Activated naive CD4-positive, alpha-beta T cell treated with anti-CD3 and anti-CD28 coated beads for 36 hours (primary cell): ENCODE measurements around the gene NMT1. TPM values are rescaled to one million over a fixed set of nuclear protein-coding genes. Genes with fewer than 3 reads are reported as not detected.
"Not testable (repeated sequence)": the region's sequence is repeated elsewhere in the genome, so short reads cannot be mapped to it uniquely, and the experiment has no call there.

Experiments
- CTCF ChIA-PET: fragments of 350-600 bp; sonication (Branson Sonifier 250); formaldehyde crosslinking; loops from one replicate; lab custom pipeline; 2021; ENCODE audit warnings: antibody characterized with exemption; lab: Charles Lee
- DNase-seq: peaks from one replicate; pipeline ENCODE4 v3.0.0-alpha.2; 2020
- H3K27ac Mint-ChIP-seq: one replicate; pipeline ENCODE4 v1.8.0; 2021; ENCODE audit warnings: mild to moderate bottlenecking, mixed read lengths
- H3K27me3 Mint-ChIP-seq: one replicate; pipeline ENCODE4 v1.8.0; 2021; ENCODE audit warnings: low read depth, mixed read lengths
- H3K36me3 Mint-ChIP-seq: one replicate; pipeline ENCODE4 v1.8.0; 2021; ENCODE audit warnings: low read depth, mixed read lengths
- H3K4me1 Mint-ChIP-seq: one replicate; pipeline ENCODE4 v1.8.0; 2021; ENCODE audit warnings: low read depth, mixed read lengths
- H3K4me3 Mint-ChIP-seq: one replicate; pipeline ENCODE4 v1.8.0; 2021; ENCODE audit warnings: mild to moderate bottlenecking, moderate library complexity, mixed read lengths
- H3K9me3 Mint-ChIP-seq: one replicate; pipeline ENCODE4 v1.8.0; 2021; ENCODE audit warnings: mixed read lengths
- intact Hi-C: fragments of 100-400 bp; cut with micrococcal nuclease; formaldehyde crosslinking; loops from one replicate; pipeline ENCODE4 v1.15.1; 2023
- total RNA-seq, 2 experiments: library from RNA; stranded (reverse); gene quantifications; one replicate each; pipeline ENCODE4 v1.2.3, GENCODE V29; 2021

NMT1 gene
- total RNA-seq, 2 experiments from 2014 or later: 234 to 235 TPM

GRCh38 chr17:45042346-45043120 lies 18.6 kb upstream of the NMT1 start:
- intact Hi-C loops: no loop called here
- Mint-ChIP-seq H3K36me3 (peaks cover 6% of the 10 kb centered on the region), H3K27ac (no peak overlapping the region), H3K27me3 (no peaks in the 10 kb centered on the region), H3K4me3 (no peak overlapping the region), H3K4me1 (peaks cover 35% of the 10 kb centered on the region), H3K9me3 (no peaks in the 10 kb centered on the region)
- CTCF ChIA-PET: interaction anchor here (0.6 to 1.3 kb wide), 5 partner anchors 11 to 139 kb away, joined by 3 to 5 read pairs (median 3); partner anchors contain the start of gene ACBD4
- no peak for DNase-seq

- no peaks in the 10 kb centered on the region for H3K27me3 Mint-ChIP-seq
- no peak for DNase-seq
- CTCF ChIA-PET: interaction anchor here (1.1 to 1.3 kb wide), 3 partner anchors 21 to 91 kb away, joined by 3 to 5 read pairs (median 4); partner anchors contain the start of gene ACBD4
- H3K36me3 Mint-ChIP-seq: peaks cover 6% of the 10 kb centered on the region
- intact Hi-C loops: no loop called here
- H3K9me3 Mint-ChIP-seq: no peaks in the 10 kb centered on the region
- H3K4me1 Mint-ChIP-seq: peaks cover 38% of the 10 kb centered on the region
- peak overlapping the region; percentile 32 for H3K27ac Mint-ChIP-seq
- H3K4me3 Mint-ChIP-seq: no peak overlapping the region
These were observed 17.1 kb upstream of the NMT1 start for GRCh38 chr17:45043813-45044540.

GRCh38 chr17:45046537-45047125 lies 14.5 kb upstream of the NMT1 start:
- Mint-ChIP-seq H3K4me1 (peaks cover 50% of the 10 kb centered on the region), H3K27ac (peak overlapping the region; percentile 37), H3K27me3 (no peaks in the 10 kb centered on the region), H3K36me3 (peaks cover 12% of the 10 kb centered on the region), H3K4me3 (no peak overlapping the region), H3K9me3 (no peaks in the 10 kb centered on the region)
- DNase-seq: no peak
- intact Hi-C loops: no loop called here
- CTCF ChIA-PET: interaction anchor here (0.7 to 2.2 kb wide), 5 partner anchors 21 to 89 kb away, joined by 3 to 10 read pairs (median 3); partner anchors contain the start of gene ACBD4

- Mint-ChIP-seq H3K36me3 (peaks cover 17% of the 10 kb centered on the region), H3K27me3 (no peaks in the 10 kb centered on the region), H3K9me3 (no peaks in the 10 kb centered on the region), H3K4me3 (peak overlapping the region; percentile 36), H3K4me1 (peaks cover 37% of the 10 kb centered on the region), H3K27ac (peak overlapping the region; percentile 93)
- intact Hi-C loops: no loop called here
- DNase-seq: no peak
- CTCF ChIA-PET: interaction anchor here (0.6 to 2.2 kb wide), 13 partner anchors 12 to 180 kb away, joined by 3 to 9 read pairs (median 3); a partner anchor contains a TSS
These were observed 12.1 kb upstream of the NMT1 start for GRCh38 chr17:45048795-45049563.

GRCh38 chr17:45050481-45051059 lies 10.5 kb upstream of the NMT1 start:
- peak; percentile 66 for DNase-seq
- Mint-ChIP-seq H3K4me3 (peak overlapping the region; percentile 82), H3K27me3 (no peaks in the 10 kb centered on the region), H3K27ac (peak overlapping the region; percentile 93), H3K9me3 (no peaks in the 10 kb centered on the region), H3K36me3 (peaks cover 19% of the 10 kb centered on the region), H3K4me1 (peaks cover 39% of the 10 kb centered on the region)
- CTCF ChIA-PET: interaction anchor here (1.0 to 2.2 kb wide), 6 partner anchors 11 to 147 kb away, joined by 3 to 9 read pairs (median 4); partner anchors contain the start of gene HEXIM1
- intact Hi-C loops: loop anchor here (1.0 to 2.0 kb wide), 4 partner anchors 49 to 174 kb away; no protein-coding TSS in a partner anchor

DNA sequence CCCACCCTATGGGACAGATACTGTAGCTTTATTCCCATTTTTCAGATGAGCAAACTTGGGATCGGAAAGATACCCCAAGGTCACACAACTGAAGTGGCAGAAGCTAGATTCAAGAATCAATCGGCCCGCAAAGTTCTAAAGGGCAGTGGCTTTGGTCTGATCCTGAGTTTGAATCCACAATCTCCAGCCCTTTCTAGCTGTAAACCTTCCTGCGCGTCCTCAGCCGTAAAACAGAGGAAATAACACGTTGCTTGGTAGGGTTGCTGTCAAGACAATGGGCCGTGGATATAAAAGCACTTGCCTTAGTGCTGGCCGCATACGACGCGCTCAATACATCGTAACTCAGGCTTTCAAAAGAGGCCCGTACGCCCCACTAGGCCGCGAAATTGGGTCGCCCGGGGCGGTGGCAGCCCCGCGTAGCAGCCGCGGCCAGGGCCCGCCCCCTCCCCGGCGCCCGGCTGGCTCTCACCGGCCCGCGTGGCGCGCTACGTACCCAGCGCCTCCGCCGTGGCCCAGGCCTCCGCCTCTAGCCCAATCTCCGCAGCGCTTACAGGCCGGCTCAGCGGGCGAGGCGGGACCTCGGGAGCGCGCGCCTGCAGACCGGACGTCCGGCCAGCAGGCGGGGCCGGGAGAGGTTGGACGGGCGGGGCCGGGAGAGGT lies 9.9 kb upstream of the NMT1 start, which contains the start of gene DCAKD:
DCAKD (minus strand) TSS at position 573 of the 660 bp plus-strand sequence. CDS start 16,747 bp downstream, outside the sequence.
- Mint-ChIP-seq H3K4me1 (peaks cover 41% of the 10 kb centered on the region), H3K27ac (peak within 1 kb of the TSS; percentile 93), H3K36me3 (peaks cover 19% of the 10 kb centered on the region), H3K27me3 (no peaks in the 10 kb centered on the region), H3K4me3 (peak within 1 kb of the TSS; percentile 82), H3K9me3 (no peaks in the 10 kb centered on the region)
- intact Hi-C loops: loop anchor here (2.0 kb wide), 2 partner anchors 78 to 174 kb away; no protein-coding TSS in a partner anchor
- CTCF ChIA-PET: interaction anchor here (1.0 to 1.8 kb wide), 4 partner anchors 11 to 97 kb away, joined by 3 to 5 read pairs (median 4); partner anchors contain the start of gene HEXIM1
- peak; percentile 93 for DNase-seq

GRCh38 chr17:45051720-45052051 lies 9.4 kb upstream of the NMT1 start:
- not testable (repeated sequence) for H3K9me3 Mint-ChIP-seq, H3K27me3 Mint-ChIP-seq, DNase-seq, H3K27ac Mint-ChIP-seq
- H3K4me1 Mint-ChIP-seq: peaks cover 40% of the 10 kb centered on the region
- H3K36me3 Mint-ChIP-seq: peaks cover 16% of the 10 kb centered on the region
- CTCF ChIA-PET: interaction anchor here (1.5 kb wide), 1 partner anchor 97 kb away, joined by 5 read pairs; the partner anchor contains the start of gene HEXIM1
- peak overlapping the region; percentile 82 for H3K4me3 Mint-ChIP-seq
- intact Hi-C loops: loop anchor here (1.0 to 2.0 kb wide), 4 partner anchors 10 to 173 kb away; partner anchors contain the start of genes KIF18B and NMT1

- peaks cover 39% of the 10 kb centered on the region for H3K4me1 Mint-ChIP-seq
- no peaks in the 10 kb centered on the region for H3K27me3 Mint-ChIP-seq
- peak; percentile 81 for DNase-seq
- CTCF ChIA-PET: interaction anchor here (1.5 kb wide), 1 partner anchor 96 kb away, joined by 5 read pairs; the partner anchor contains the start of gene HEXIM1
- peak overlapping the region; percentile 92 for H3K27ac Mint-ChIP-seq
- H3K4me3 Mint-ChIP-seq: peak overlapping the region; percentile 79
- peaks cover 13% of the 10 kb centered on the region for H3K36me3 Mint-ChIP-seq
- no peaks in the 10 kb centered on the region for H3K9me3 Mint-ChIP-seq
- intact Hi-C loops: loop anchor here (1.0 kb wide), 2 partner anchors 9 to 105 kb away; partner anchors contain the start of genes KIF18B and NMT1
These were observed 8.9 kb upstream of the NMT1 start for GRCh38 chr17:45052052-45052772.

GRCh38 chr17:45060382-45060796 lies 728 bp upstream of the NMT1 start:
- Mint-ChIP-seq H3K4me1 (peaks cover 52% of the 10 kb centered on the region), H3K27ac (peak overlapping the region; percentile 93), H3K4me3 (peak overlapping the region; percentile 87), H3K9me3 (no peaks in the 10 kb centered on the region), H3K27me3 (no peaks in the 10 kb centered on the region), H3K36me3 (peaks cover 15% of the 10 kb centered on the region)
- CTCF ChIA-PET: interaction anchor here (1.0 to 1.3 kb wide), 2 partner anchors 13 to 75 kb away, joined by 4 to 5 read pairs; partner anchors contain the start of gene ACBD4
- no peak for DNase-seq
- intact Hi-C loops: loop anchor here (10.0 kb wide), 1 partner anchor 254 kb away; the partner anchor contains the start of gene MAP3K14
